Measurements from ENCODE around the gene URI1.

DNA sequence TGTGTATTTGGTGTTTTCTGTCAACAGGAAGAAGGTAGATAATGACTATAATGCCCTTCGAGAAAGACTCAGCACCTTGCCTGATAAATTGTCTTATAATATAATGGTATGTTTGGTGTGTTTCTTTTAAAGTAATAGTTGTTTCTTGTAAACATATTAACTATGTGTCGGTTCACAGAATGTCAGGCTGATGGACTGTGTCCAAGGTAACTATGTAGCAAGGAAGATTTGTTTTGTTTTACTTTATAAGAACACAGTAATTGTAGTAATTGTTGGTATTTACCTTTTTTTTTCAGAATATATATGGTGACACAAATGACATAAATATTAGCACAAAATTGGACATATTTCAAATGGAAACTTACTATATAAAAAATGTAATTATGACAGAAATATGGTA is 43.2 kb downstream of the URI1 start:
- TF ChIP-seq CTCF (IDR thresholded peaks at IDR 0.05) (no peak), POLR2A (IDR thresholded peaks at IDR 0.05) (no peak)

Data from thyroid gland (tissue), 4 donors.